Cardiac muscle cell (in vitro differentiated cells and primary cell): Measurements from ENCODE around the gene LRGUK. TPM values are rescaled to one million over a fixed set of nuclear protein-coding genes. Genes with fewer than 3 reads are reported as not detected.

Source experiments
- DNase-seq, 2 donors: peaks; one replicate each; pipeline versions ENCODE4 v3.0.0 to v3.0.0-alpha.2; 2010 to 2017; ENCODE audit warnings: low read depth in 1 of 2, low spot score in 1 of 2
- H3K27ac ChIP-seq: fragments of 200-600 bp; sonication (generic); 2 replicates; pipeline ENCODE4 v1.5.1; 2016
- H3K27me3 ChIP-seq: fragments of 200-600 bp; sonication (generic); 2 replicates; pipeline ENCODE4 v1.6.0; 2016; ENCODE audit warnings: control low read depth
- H3K36me3 ChIP-seq: fragments of 200-600 bp; sonication (generic); 2 replicates; pipeline ENCODE4 v1.5.1; 2016; ENCODE audit warnings: control low read depth
- H3K4me1 ChIP-seq: fragments of 200-600 bp; sonication (generic); 2 replicates; pipeline ENCODE4 v1.8.1; 2017; ENCODE audit warnings: low read depth, mild to moderate bottlenecking, mixed run types
- H3K4me3 ChIP-seq: fragments of 200-600 bp; sonication (generic); 2 replicates; pipeline ENCODE4 v1.5.1; 2016; ENCODE audit warnings: mild to moderate bottlenecking
- H3K9me3 ChIP-seq: fragments of 200-600 bp; sonication (generic); 2 replicates; pipeline ENCODE4 v1.5.1; 2017; ENCODE audit warnings: low read depth, mild to moderate bottlenecking, control low read depth
- polyA plus RNA-seq: library from polyadenylated mRNA; unstranded; fragments of >200 nt; fragmentation: Nextera tagmentation; extraction: Ambion mirVana; gene quantifications from 2 replicates; pipeline ENCODE4 v1.2.1, GENCODE V29; 2016
- total RNA-seq: library from RNA; depleted of rRNA; stranded (reverse); fragments of >200 nt; gene quantifications from 2 replicates; pipeline ENCODE4 v1.2.3, GENCODE V29; 2016
- TF ChIP-seq, protein P1 (sequence below): IDR thresholded peaks from 2 replicates; pipeline ENCODE4 v1.5.1; 2012; ENCODE audit warnings: low read depth, mild to moderate bottlenecking, low read length

LRGUK gene
- total and polyA plus RNA-seq, 2 experiments from 2014 or later, result 0.36 TPM; not detected in 1

GRCh38 chr7:134114992-134115391 lies 12.1 kb upstream of the LRGUK start:
- H3K4me1 ChIP-seq, result no peaks in the 10 kb centered on the region
- no peak for DNase-seq
- no peak overlapping the region for H3K4me3 ChIP-seq
- H3K27me3 ChIP-seq, result no peaks in the 10 kb centered on the region
- H3K27ac ChIP-seq, result no peak overlapping the region
- H3K9me3 ChIP-seq, result no peaks in the 10 kb centered on the region
- H3K36me3 ChIP-seq, result no peaks in the 10 kb centered on the region
- TF ChIP-seq, protein P1, sequence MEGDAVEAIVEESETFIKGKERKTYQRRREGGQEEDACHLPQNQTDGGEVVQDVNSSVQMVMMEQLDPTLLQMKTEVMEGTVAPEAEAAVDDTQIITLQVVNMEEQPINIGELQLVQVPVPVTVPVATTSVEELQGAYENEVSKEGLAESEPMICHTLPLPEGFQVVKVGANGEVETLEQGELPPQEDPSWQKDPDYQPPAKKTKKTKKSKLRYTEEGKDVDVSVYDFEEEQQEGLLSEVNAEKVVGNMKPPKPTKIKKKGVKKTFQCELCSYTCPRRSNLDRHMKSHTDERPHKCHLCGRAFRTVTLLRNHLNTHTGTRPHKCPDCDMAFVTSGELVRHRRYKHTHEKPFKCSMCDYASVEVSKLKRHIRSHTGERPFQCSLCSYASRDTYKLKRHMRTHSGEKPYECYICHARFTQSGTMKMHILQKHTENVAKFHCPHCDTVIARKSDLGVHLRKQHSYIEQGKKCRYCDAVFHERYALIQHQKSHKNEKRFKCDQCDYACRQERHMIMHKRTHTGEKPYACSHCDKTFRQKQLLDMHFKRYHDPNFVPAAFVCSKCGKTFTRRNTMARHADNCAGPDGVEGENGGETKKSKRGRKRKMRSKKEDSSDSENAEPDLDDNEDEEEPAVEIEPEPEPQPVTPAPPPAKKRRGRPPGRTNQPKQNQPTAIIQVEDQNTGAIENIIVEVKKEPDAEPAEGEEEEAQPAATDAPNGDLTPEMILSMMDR, result no peak

DNA sequence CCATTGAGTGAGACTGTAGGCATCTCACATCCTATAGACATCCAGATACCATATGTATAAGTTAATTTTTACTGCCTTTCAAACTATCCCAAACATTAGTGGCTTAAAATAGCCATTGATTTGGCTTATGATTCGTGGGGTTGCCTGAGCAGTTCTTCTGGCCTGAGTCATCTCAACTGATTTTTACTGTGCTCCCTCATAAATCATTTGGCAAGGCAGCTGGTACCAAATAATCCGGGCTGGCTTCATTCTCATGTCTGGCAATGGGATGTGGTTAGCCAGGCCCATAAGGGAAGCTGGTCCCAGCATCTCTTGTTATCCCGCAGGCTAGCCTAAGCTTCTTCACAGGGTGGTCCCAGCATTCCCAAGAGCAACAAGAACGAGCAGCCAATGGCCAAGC lies 6.7 kb upstream of the LRGUK start:
- no peak for DNase-seq
- Histone ChIP-seq H3K27me3 (peaks cover 9% of the 10 kb centered on the region), H3K27ac (no peak overlapping the region), H3K36me3 (no peaks in the 10 kb centered on the region), H3K9me3 (no peaks in the 10 kb centered on the region), H3K4me3 (no peak overlapping the region), H3K4me1 (no peaks in the 10 kb centered on the region)
- TF ChIP-seq, protein P1, result no peak

DNA sequence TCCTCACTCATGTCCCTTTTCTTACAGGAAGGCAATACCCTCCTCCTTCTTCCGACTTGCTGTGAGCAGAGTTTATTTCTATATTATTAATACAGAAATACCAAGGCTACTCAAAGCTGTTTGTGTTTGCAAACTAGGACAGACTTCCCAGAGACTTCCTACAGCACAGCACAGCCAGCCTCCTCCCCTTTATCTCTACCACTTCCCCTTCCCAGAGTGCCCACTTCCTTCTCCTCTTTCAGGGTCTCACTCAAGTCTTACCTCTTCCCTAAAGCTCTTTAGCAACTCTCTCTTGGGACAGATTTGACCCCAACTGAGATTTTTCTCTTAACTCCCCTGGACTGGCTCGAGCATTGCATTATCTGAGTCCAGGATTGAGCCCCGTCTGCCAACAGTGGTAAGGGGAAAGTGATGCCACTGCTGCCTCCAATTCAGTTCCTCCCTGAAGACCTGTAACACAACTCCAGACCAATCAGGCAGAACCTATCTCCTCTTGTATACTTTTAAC lies 5.5 kb upstream of the LRGUK start:
- Histone ChIP-seq H3K27ac (no peak overlapping the region), H3K36me3 (no peaks in the 10 kb centered on the region), H3K4me3 (no peak overlapping the region), H3K4me1 (no peaks in the 10 kb centered on the region), H3K27me3 (peaks cover 16% of the 10 kb centered on the region), H3K9me3 (no peaks in the 10 kb centered on the region)
- TF ChIP-seq, protein P1, result no peak
- no peak for DNase-seq

DNA sequence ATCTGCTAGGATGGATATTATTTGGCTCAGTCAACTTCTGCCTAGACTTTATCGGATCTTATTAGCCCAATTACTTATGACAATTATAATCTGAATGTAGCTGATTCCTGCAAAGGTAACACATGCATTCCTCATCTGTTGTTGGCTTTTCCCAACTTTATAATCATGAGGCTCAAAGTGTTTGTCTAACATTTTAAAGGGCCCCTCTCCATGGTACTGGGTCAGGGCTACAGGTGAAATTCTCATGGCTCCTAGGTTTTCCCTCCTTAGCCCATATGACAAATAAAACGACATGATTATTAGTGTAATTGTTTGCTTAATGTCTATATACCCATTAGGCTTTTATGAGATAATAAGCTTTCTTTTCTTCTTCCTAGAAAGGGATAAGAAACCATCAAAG lies 4.2 kb upstream of the LRGUK start:
- Histone ChIP-seq H3K27me3 (peaks cover 23% of the 10 kb centered on the region), H3K9me3 (no peaks in the 10 kb centered on the region), H3K4me3 (no peak overlapping the region), H3K27ac (no peak overlapping the region), H3K36me3 (no peaks in the 10 kb centered on the region), H3K4me1 (no peaks in the 10 kb centered on the region)
- TF ChIP-seq, protein P1, result no peak
- DNase-seq, result no peak

GRCh38 chr7:134126146-134126545 lies 994 bp upstream of the LRGUK start:
- H3K4me3 ChIP-seq, result no peak overlapping the region
- no peak for DNase-seq
- no peaks in the 10 kb centered on the region for H3K4me1 ChIP-seq
- TF ChIP-seq, protein P1, result no peak
- H3K36me3 ChIP-seq, result no peaks in the 10 kb centered on the region
- no peaks in the 10 kb centered on the region for H3K9me3 ChIP-seq
- H3K27ac ChIP-seq, result no peak overlapping the region
- peaks cover 34% of the 10 kb centered on the region for H3K27me3 ChIP-seq

DNA sequence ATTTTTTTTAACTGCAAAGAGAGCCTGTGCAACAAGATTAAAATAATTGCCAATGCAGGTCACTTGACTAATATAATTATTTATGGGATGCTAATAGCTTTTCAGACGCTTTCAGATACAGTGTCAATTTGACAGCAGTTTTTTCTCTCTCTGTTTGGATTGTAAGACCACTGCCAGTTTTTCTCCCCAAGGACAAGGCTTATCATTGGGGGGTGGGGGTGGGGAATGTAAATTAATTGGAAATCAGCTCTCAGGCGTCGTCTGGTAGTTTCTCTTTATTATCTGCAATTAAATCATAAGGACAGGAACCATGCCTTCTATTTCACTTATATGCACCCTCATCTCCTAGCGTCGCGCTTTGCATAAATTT lies 559 bp upstream of the LRGUK start:
- Histone ChIP-seq H3K27me3 (peaks cover 34% of the 10 kb centered on the region), H3K9me3 (no peaks in the 10 kb centered on the region), H3K36me3 (no peaks in the 10 kb centered on the region), H3K27ac (no peak overlapping the region), H3K4me3 (peak overlapping the region; percentile 47), H3K4me1 (no peaks in the 10 kb centered on the region)
- no peak for DNase-seq
- TF ChIP-seq, protein P1, result no peak
